OCI-LY7 (cell line): ENCODE results near the gene PHAX.

Experiments
- EZH2phosphoT487 ChIP-seq: fragments of 200-600 bp; sonication (generic); IDR thresholded peaks from 2 replicates; pipeline ENCODE4 v1.6.1; 2018; ENCODE audit warnings: low read depth, borderline replicate concordance, mild to moderate bottlenecking, mixed run types, antibody characterized with exemption, low read length, moderate library complexity, mixed read lengths
- TF ChIP-seq, protein P1 (sequence below): fragments of 200-600 bp; sonication (generic); conservative IDR thresholded peaks from 2 replicates; pipeline ENCODE4 v1.5.1; 2014; ENCODE audit warnings: mild to moderate bottlenecking, antibody characterized with exemption, low read length, moderate library complexity, mixed read lengths

DNA sequence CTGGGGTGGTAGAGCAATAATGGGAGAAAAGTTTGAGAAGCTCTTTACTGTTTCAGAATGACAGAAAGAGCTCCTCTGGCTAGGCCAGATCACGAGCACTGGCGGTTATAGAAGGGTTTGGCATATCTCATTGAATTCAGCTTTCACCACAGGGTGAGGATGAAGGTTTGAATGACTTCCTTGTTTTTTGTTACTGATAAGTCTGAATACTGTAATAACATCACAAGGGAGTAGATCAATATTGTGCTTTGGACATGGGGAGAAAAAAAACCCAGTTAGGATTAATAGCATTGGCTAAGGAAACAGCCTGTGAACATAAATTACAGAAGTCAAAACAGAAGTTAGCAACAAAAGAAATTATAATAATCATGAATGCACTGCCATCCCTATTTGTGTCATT, 9.4 kb downstream of the PHAX start:
- TF ChIP-seq, protein P1, sequence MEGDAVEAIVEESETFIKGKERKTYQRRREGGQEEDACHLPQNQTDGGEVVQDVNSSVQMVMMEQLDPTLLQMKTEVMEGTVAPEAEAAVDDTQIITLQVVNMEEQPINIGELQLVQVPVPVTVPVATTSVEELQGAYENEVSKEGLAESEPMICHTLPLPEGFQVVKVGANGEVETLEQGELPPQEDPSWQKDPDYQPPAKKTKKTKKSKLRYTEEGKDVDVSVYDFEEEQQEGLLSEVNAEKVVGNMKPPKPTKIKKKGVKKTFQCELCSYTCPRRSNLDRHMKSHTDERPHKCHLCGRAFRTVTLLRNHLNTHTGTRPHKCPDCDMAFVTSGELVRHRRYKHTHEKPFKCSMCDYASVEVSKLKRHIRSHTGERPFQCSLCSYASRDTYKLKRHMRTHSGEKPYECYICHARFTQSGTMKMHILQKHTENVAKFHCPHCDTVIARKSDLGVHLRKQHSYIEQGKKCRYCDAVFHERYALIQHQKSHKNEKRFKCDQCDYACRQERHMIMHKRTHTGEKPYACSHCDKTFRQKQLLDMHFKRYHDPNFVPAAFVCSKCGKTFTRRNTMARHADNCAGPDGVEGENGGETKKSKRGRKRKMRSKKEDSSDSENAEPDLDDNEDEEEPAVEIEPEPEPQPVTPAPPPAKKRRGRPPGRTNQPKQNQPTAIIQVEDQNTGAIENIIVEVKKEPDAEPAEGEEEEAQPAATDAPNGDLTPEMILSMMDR: no peak
- TF ChIP-seq EZH2phosphoT487: no peak
